Measurements from ENCODE around the gene APIP.

The APIP gene

DNA sequence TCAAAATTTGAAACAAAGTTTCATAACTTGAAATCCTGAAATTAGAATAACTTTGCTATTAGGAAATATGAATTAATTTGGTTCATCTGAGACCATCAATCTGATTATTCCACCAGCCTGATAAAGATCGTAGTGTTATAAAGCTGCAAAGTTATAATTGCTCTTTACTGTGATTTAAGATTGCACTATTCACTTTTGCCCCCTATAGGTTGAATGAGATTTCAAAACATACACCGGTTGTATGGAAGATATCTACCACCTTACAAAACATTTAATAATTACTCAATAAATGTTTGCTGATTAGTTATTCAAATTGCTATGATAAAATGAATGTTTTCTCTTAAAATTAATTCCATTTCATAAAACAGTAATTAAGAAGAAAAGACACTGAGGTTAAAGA is 26.1 kb downstream of the APIP start:
- H3K36me3 ChIP-seq (ENCODE audit: control insufficient read depth, insufficient read depth, low read length), result no peaks in the 10 kb centered on the region
- WGBS, 2 experiments, result 80 to 100% methylated on average over 1 of the region's 2 CpGs
- no peak overlapping the region for H3K27ac ChIP-seq (ENCODE audit: insufficient read depth, low read depth, low read length, poor library complexity, severe bottlenecking)

DNA sequence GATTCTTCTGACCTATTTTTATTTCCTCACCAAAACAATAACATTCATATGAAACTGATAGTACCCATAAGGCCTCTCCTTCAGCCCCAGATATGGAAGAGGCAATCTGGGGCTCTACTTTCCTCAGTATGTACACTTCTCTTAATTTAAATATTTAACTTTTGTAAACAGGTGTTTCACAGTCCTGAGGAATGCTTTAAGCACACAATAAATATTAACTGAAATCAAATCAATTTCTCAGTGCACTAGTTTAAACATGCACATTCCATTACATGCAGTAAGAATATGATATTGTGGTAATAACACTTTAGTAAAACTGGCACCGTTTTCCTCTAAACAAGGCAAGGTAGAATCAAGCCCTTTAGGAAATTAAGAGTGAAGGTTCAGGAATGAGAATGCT is 28.9 kb downstream of the APIP start:
- no peak overlapping the region for H3K27ac ChIP-seq (ENCODE audit: insufficient read depth, low read depth, low read length, poor library complexity, severe bottlenecking)
- no peaks in the 10 kb centered on the region for H3K27me3 ChIP-seq (ENCODE audit: control insufficient read depth, insufficient read depth, low read length, poor library complexity, severe bottlenecking)
- no peaks in the 10 kb centered on the region for H3K4me1 ChIP-seq (ENCODE audit: control insufficient read depth, insufficient read depth, low read length)
- H3K9me3 ChIP-seq (ENCODE audit: control insufficient read depth, low read length), result no peaks in the 10 kb centered on the region
- 89 to 92% methylated on average over 1 of the region's 1 CpG for WGBS, 2 experiments
- no peak overlapping the region for H3K4me3 ChIP-seq (ENCODE audit: insufficient read depth, low read depth, low read length)
- H3K36me3 ChIP-seq (ENCODE audit: control insufficient read depth, insufficient read depth, low read length), result no peaks in the 10 kb centered on the region

More for the DNA sequence above, 26.1 kb downstream of the APIP start:
- Histone ChIP-seq H3K9me3 (ENCODE audit: control insufficient read depth, low read length) (no peaks in the 10 kb centered on the region), H3K4me1 (ENCODE audit: control insufficient read depth, insufficient read depth, low read length) (no peaks in the 10 kb centered on the region), H3K27me3 (ENCODE audit: control insufficient read depth, insufficient read depth, low read length, poor library complexity, severe bottlenecking) (no peaks in the 10 kb centered on the region), H3K4me3 (ENCODE audit: insufficient read depth, low read depth, low read length) (no peak overlapping the region)

- WGBS, 2 experiments, result 95 to 96% methylated on average over 1 to 2 of the region's 2 CpGs
- no peaks in the 10 kb centered on the region for H3K36me3 ChIP-seq (ENCODE audit: control insufficient read depth, insufficient read depth, low read length)
Measured at GRCh38 chr11:34886609-34887008, 29.6 kb downstream of the APIP start.

GRCh38 chr11:34881900-34882299 is 34.3 kb downstream of the APIP start:
- Histone ChIP-seq H3K27me3 (ENCODE audit: control insufficient read depth, insufficient read depth, low read length, poor library complexity, severe bottlenecking) (no peaks in the 10 kb centered on the region), H3K9me3 (ENCODE audit: control insufficient read depth, low read length) (no peaks in the 10 kb centered on the region), H3K4me1 (ENCODE audit: control insufficient read depth, insufficient read depth, low read length) (no peaks in the 10 kb centered on the region), H3K27ac (ENCODE audit: insufficient read depth, low read depth, low read length, poor library complexity, severe bottlenecking) (no peak overlapping the region), H3K4me3 (ENCODE audit: insufficient read depth, low read depth, low read length) (no peak overlapping the region), H3K36me3 (ENCODE audit: control insufficient read depth, insufficient read depth, low read length) (no peaks in the 10 kb centered on the region)
- 98 to 100% methylated on average over 3 of the region's 3 CpGs for WGBS, 2 experiments

More at GRCh38 chr11:34886609-34887008, 29.6 kb downstream of the APIP start:
- Histone ChIP-seq H3K27me3 (ENCODE audit: control insufficient read depth, insufficient read depth, low read length, poor library complexity, severe bottlenecking) (no peaks in the 10 kb centered on the region), H3K27ac (ENCODE audit: insufficient read depth, low read depth, low read length, poor library complexity, severe bottlenecking) (no peak overlapping the region), H3K4me3 (ENCODE audit: insufficient read depth, low read depth, low read length) (no peak overlapping the region), H3K4me1 (ENCODE audit: control insufficient read depth, insufficient read depth, low read length) (no peaks in the 10 kb centered on the region), H3K9me3 (ENCODE audit: control insufficient read depth, low read length) (no peaks in the 10 kb centered on the region)

GRCh38 chr11:34877375-34877975 is 38.7 kb downstream of the APIP start:
- no peaks in the 10 kb centered on the region for H3K4me1 ChIP-seq (ENCODE audit: control insufficient read depth, insufficient read depth, low read length)
- WGBS, 2 experiments, result 90 to 92% methylated on average over 1 of the region's 3 CpGs
- no peak overlapping the region for H3K27ac ChIP-seq (ENCODE audit: insufficient read depth, low read depth, low read length, poor library complexity, severe bottlenecking)
- no peaks in the 10 kb centered on the region for H3K27me3 ChIP-seq (ENCODE audit: control insufficient read depth, insufficient read depth, low read length, poor library complexity, severe bottlenecking)
- no peaks in the 10 kb centered on the region for H3K9me3 ChIP-seq (ENCODE audit: control insufficient read depth, low read length)
- H3K36me3 ChIP-seq (ENCODE audit: control insufficient read depth, insufficient read depth, low read length), result no peaks in the 10 kb centered on the region
- no peak overlapping the region for H3K4me3 ChIP-seq (ENCODE audit: insufficient read depth, low read depth, low read length)

DNA sequence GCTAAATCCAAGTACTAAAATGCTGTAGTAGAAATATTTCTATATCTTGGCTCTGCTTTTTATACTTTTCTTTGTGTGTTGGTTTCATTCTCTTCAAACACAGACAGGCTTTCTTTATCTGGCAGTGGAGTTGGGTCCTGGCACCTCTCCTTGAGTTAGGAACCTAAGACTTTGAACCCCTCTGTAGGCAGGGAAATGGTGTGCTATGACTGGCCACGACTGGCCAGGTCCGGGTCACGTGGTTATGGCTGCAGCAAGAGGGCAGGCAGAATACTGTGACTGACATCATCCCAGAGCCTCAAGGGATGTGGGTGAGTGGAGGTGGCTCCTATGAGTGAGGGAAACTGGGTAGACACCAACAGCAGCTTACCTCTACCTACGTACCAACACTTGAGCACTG is 42.0 kb downstream of the APIP start:
- no peaks in the 10 kb centered on the region for H3K9me3 ChIP-seq (ENCODE audit: control insufficient read depth, low read length)
- H3K4me3 ChIP-seq (ENCODE audit: insufficient read depth, low read depth, low read length), result no peak overlapping the region
- no peaks in the 10 kb centered on the region for H3K27me3 ChIP-seq (ENCODE audit: control insufficient read depth, insufficient read depth, low read length, poor library complexity, severe bottlenecking)
- H3K27ac ChIP-seq (ENCODE audit: insufficient read depth, low read depth, low read length, poor library complexity, severe bottlenecking), result no peak overlapping the region
- no peaks in the 10 kb centered on the region for H3K36me3 ChIP-seq (ENCODE audit: control insufficient read depth, insufficient read depth, low read length)
- no peaks in the 10 kb centered on the region for H3K4me1 ChIP-seq (ENCODE audit: control insufficient read depth, insufficient read depth, low read length)
- WGBS, 2 experiments, result 92 to 96% methylated on average over 3 to 4 of the region's 4 CpGs

DNA sequence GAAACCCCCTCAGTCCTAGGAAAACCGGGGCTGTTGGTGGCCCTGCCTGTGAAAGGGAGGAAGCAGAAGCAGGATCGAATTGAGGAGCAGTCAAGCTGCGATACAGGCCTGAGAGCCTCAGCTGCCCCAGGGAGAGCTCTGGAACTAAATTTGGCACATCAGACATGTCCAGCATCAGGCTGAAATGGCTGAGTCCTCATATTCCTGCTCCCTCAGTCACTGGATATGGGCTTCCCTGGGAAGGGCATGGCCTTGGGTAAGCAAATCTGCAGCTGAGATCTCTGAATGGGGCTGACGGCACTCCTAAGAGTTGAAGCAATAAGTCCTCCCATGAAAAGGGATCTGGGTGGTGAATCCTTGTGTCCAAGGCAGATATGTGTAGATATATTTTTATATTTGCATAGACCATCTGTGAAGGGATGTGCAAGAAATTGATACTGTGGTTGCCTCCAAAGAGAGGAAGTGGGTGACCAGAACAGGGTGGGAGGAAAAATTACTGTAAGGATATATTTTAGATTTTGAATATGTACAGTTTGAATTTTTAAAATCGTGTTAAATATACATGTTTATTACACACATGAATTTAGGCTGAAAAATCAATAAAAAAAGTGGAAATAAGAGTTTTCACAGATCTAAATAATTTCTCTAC is 45.5 kb downstream of the APIP start:
- H3K36me3 ChIP-seq (ENCODE audit: control insufficient read depth, insufficient read depth, low read length), result no peaks in the 10 kb centered on the region
- H3K4me3 ChIP-seq (ENCODE audit: insufficient read depth, low read depth, low read length), result no peak overlapping the region
- no peaks in the 10 kb centered on the region for H3K9me3 ChIP-seq (ENCODE audit: control insufficient read depth, low read length)
- WGBS, 2 experiments, result 92 to 95% methylated on average over 4 of the region's 5 CpGs
- no peak overlapping the region for H3K27ac ChIP-seq (ENCODE audit: insufficient read depth, low read depth, low read length, poor library complexity, severe bottlenecking)
- no peaks in the 10 kb centered on the region for H3K27me3 ChIP-seq (ENCODE audit: control insufficient read depth, insufficient read depth, low read length, poor library complexity, severe bottlenecking)
- H3K4me1 ChIP-seq (ENCODE audit: control insufficient read depth, insufficient read depth, low read length), result no peaks in the 10 kb centered on the region

GRCh38 chr11:34869425-34869824 is 46.8 kb downstream of the APIP start:
- Histone ChIP-seq H3K4me1 (ENCODE audit: control insufficient read depth, insufficient read depth, low read length) (no peaks in the 10 kb centered on the region), H3K9me3 (ENCODE audit: control insufficient read depth, low read length) (no peaks in the 10 kb centered on the region), H3K4me3 (ENCODE audit: insufficient read depth, low read depth, low read length) (no peak overlapping the region), H3K27me3 (ENCODE audit: control insufficient read depth, insufficient read depth, low read length, poor library complexity, severe bottlenecking) (no peaks in the 10 kb centered on the region), H3K36me3 (ENCODE audit: control insufficient read depth, insufficient read depth, low read length) (no peaks in the 10 kb centered on the region), H3K27ac (ENCODE audit: insufficient read depth, low read depth, low read length, poor library complexity, severe bottlenecking) (no peak overlapping the region)
- 68 to 72% methylated on average over 3 of the region's 3 CpGs for WGBS, 2 experiments

DNA sequence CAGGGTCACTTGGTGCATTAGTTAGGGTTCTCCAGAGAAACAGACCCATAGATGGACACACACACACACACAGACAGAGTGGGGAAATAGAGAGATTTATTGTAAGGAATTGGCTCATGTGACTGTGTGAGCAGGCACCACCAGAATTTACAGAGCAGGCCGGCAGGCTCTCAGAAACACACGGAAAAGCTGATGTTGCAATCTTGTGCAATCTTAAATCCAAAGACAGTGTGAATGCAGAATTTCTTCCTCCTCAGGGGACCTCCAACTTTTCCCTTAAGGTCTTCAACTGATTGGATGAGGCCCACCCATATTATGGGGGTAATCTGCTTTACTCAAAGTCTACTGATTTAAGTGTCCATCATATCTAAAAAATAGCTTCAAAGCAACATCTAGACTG is 49.8 kb downstream of the APIP start:
- H3K4me3 ChIP-seq (ENCODE audit: insufficient read depth, low read depth, low read length), result no peak overlapping the region
- H3K36me3 ChIP-seq (ENCODE audit: control insufficient read depth, insufficient read depth, low read length), result no peaks in the 10 kb centered on the region
- 94 to 98% methylated on average over 2 of the region's 2 CpGs for WGBS, 2 experiments
- no peak overlapping the region for H3K27ac ChIP-seq (ENCODE audit: insufficient read depth, low read depth, low read length, poor library complexity, severe bottlenecking)
- H3K4me1 ChIP-seq (ENCODE audit: control insufficient read depth, insufficient read depth, low read length), result no peaks in the 10 kb centered on the region
- no peaks in the 10 kb centered on the region for H3K9me3 ChIP-seq (ENCODE audit: control insufficient read depth, low read length)
- H3K27me3 ChIP-seq (ENCODE audit: control insufficient read depth, insufficient read depth, low read length, poor library complexity, severe bottlenecking), result no peaks in the 10 kb centered on the region

- no peaks in the 10 kb centered on the region for H3K4me1 ChIP-seq (ENCODE audit: control insufficient read depth, insufficient read depth, low read length)
- H3K9me3 ChIP-seq (ENCODE audit: control insufficient read depth, low read length), result no peaks in the 10 kb centered on the region
- no peaks in the 10 kb centered on the region for H3K36me3 ChIP-seq (ENCODE audit: control insufficient read depth, insufficient read depth, low read length)
- no peaks in the 10 kb centered on the region for H3K27me3 ChIP-seq (ENCODE audit: control insufficient read depth, insufficient read depth, low read length, poor library complexity, severe bottlenecking)
- WGBS, 2 experiments, result 93 to 94% methylated on average over 3 of the region's 3 CpGs
- H3K4me3 ChIP-seq (ENCODE audit: insufficient read depth, low read depth, low read length), result no peak overlapping the region
- no peak overlapping the region for H3K27ac ChIP-seq (ENCODE audit: insufficient read depth, low read depth, low read length, poor library complexity, severe bottlenecking)
Measured at GRCh38 chr11:34865261-34865660, 50.9 kb downstream of the APIP start.

Data from ectodermal cell (in vitro differentiated cells).